ENCODE measurements around the gene CACNA2D4. TPM values are rescaled to one million over a fixed set of nuclear protein-coding genes. Genes with fewer than 3 reads are reported as not detected.

CACNA2D4 gene
- total and polyA plus RNA-seq, 8 donors: 1.5 to 6.5 (median 1.9) TPM

DNA sequence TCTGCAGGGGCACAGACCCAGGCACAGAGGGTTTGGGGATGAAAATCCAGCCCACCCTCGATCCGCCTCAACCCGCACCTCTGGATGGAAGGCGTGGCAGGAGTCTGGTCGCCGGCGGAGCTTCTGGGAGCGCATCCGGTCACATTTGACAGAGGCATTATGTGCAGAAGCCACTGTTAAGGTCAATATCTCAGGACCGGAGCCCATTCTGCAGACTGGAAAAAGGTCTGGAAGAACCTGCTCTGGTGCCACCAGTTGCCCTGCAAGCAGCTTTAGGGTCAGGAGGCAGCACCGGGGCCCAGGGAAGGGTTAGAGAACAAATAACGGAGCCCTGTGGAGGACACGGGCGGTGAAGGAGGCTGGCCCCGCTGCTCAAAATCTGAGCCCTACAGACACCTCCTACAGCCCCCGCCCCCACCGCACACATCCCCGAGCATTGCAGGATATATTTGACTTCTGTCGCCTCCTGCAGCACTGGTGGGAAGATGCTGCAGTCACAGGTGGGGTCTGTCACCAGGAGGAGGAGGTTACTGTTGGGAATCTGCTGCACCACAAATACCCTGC, 123.1 kb downstream of the CACNA2D4 start:
- peaks cover 0 to 34% of the 10 kb centered on the region in 2 donors for H3K4me1 ChIP-seq
- H3K4me3 ChIP-seq: no peak overlapping the region
- H3K27me3 ChIP-seq: no peaks in the 10 kb centered on the region
- ATAC-seq (no peak), DNase-seq (peak in 1 of 4 donors; percentile 78)
- intact Hi-C loops (cut with DNase I): loop anchor here (5.0 to 10.0 kb wide), 4 partner anchors 139 to 239 kb away; no protein-coding TSS in a partner anchor
- H3K9me3 ChIP-seq: no peaks in the 10 kb centered on the region
- H3K27ac ChIP-seq: peak overlapping the region; percentile 6 to 97
- TF ChIP-seq, protein P1, sequence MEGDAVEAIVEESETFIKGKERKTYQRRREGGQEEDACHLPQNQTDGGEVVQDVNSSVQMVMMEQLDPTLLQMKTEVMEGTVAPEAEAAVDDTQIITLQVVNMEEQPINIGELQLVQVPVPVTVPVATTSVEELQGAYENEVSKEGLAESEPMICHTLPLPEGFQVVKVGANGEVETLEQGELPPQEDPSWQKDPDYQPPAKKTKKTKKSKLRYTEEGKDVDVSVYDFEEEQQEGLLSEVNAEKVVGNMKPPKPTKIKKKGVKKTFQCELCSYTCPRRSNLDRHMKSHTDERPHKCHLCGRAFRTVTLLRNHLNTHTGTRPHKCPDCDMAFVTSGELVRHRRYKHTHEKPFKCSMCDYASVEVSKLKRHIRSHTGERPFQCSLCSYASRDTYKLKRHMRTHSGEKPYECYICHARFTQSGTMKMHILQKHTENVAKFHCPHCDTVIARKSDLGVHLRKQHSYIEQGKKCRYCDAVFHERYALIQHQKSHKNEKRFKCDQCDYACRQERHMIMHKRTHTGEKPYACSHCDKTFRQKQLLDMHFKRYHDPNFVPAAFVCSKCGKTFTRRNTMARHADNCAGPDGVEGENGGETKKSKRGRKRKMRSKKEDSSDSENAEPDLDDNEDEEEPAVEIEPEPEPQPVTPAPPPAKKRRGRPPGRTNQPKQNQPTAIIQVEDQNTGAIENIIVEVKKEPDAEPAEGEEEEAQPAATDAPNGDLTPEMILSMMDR (IDR thresholded peaks at IDR 0.05): no peak
- no peaks in the 10 kb centered on the region for H3K36me3 ChIP-seq

DNA sequence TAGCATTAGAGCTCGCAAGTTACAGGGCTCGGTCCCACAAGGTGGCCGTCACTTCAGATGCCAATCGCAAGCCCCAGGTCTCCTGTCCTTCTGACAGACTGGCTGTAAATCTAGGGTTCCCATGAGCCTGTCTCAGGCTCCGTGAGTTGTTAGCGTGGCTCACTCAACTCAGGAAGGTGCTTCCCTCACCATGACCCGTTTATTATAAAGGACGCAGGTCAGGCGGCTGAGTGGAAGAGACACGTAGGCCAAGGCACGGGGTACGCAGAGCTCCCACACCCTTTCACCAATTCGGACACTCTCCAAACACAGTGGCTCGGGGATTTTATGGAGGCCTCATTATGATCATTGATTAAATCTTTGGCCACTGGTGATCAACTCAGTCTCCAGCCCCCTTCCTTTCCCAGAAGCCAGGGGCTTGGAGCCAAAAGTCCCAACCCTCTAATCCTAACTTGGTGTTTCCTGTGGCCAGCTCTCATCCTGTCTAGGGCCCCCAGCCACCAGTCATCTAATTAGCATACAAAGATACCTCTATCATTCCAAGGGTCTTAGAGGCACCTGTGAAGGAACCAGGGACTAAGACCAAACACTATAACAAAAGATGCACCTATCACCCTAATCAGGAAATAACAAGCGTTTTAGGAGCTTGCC, 123.9 kb downstream of the CACNA2D4 start:
- DNase-seq: peak in 1 of 4 donors; percentile 16
- Histone ChIP-seq H3K36me3 (no peaks in the 10 kb centered on the region), H3K4me3 (no peak overlapping the region), H3K9me3 (no peaks in the 10 kb centered on the region), H3K27ac (no peak overlapping the region), H3K27me3 (no peaks in the 10 kb centered on the region), H3K4me1 (peaks cover 0 to 34% of the 10 kb centered on the region in 2 donors)
- intact Hi-C loops (cut with DNase I): loop anchor here (5.0 to 10.0 kb wide), 4 partner anchors 140 to 240 kb away; no protein-coding TSS in a partner anchor
- TF ChIP-seq, protein P1 (IDR thresholded peaks at IDR 0.05): no peak
- no peak for ATAC-seq

DNA sequence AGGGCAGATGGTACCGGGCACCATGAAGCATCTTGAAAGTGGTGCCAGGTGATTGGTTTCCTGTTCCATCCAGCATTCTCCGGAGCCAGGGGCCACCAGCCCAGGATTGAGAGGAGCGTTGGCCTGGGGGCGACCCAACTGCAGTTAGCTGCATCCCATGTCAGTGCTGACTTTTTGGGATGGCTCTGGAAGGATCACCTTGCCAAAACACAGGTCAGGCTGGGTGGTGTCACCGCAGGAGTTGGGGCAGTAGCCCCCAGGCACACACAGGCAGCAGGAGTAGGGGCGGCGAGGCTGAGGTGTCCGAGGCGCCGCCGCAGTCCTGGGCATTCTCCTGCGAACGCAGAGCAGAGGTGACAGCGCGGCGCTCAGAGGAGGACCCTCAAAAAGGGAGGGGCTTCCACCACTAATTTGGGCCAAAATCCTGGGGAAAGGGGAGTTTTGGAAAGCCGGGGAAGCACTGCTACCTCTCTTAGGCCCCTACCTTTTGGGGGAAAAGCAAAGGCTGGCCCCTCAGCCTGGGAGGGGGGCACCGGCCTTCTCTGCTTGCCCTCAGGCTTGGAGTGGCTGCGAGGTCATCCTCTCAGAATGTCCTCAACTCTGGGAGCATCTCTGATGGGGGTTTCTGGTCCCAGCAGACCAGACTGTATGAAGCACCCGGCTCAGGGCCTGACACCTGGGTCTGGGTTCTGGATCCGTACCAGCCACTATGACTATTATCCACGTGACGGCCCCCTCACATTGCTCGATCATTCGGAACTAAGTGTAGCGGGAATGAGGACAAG, 124.8 kb downstream of the CACNA2D4 start:
- ATAC-seq (no peak), DNase-seq (peak in 1 of 4 donors; percentile 51)
- TF ChIP-seq, protein P1 (IDR thresholded peaks at IDR 0.05): no peak
- Histone ChIP-seq H3K4me1 (peaks cover 0 to 34% of the 10 kb centered on the region in 2 donors), H3K36me3 (no peaks in the 10 kb centered on the region), H3K27me3 (no peaks in the 10 kb centered on the region), H3K4me3 (no peak overlapping the region), H3K9me3 (no peaks in the 10 kb centered on the region), H3K27ac (peak overlapping the region in 1 of 2 donors; percentile 3)
- intact Hi-C loops (cut with DNase I): loop anchor here (10.0 kb wide), 3 partner anchors 139 to 241 kb away; no protein-coding TSS in a partner anchor

DNA sequence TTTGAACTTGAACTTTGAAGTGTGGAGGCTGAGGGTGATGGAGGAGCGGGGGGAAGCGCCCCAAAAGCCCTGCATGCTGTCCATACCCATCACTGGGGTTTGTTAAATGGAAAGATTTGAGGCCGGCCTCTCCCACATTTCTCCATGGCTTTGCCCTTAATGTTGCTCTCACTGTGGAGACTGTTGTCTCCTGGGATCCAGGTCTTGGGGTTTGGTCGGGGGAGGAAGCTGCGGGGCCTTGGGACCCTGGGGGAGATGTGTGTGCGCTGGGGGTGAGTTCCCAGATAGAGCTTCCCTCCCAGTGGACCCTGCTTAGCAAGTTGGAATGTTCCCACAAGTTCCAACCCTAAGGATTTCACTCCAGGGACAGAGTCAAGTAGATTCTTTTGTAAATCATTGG, 126.0 kb downstream of the CACNA2D4 start:
- no peaks in the 10 kb centered on the region for H3K27me3 ChIP-seq
- DNase-seq (no peak), ATAC-seq (no peak)
- intact Hi-C loops (cut with DNase I): loop anchor here (10.0 kb wide), 3 partner anchors 138 to 242 kb away; no protein-coding TSS in a partner anchor
- no peak overlapping the region for H3K27ac ChIP-seq
- TF ChIP-seq, protein P1 (IDR thresholded peaks at IDR 0.05): no peak
- no peaks in the 10 kb centered on the region for H3K9me3 ChIP-seq
- peaks cover 0 to 29% of the 10 kb centered on the region in 2 donors for H3K4me1 ChIP-seq
- H3K36me3 ChIP-seq: peaks cover 0 to 10% of the 10 kb centered on the region in 2 donors
- H3K4me3 ChIP-seq: no peak overlapping the region
